Fibroblast of villous mesenchyme (primary cell): ENCODE data around the gene TBC1D22A. TPM values are rescaled to one million over a fixed set of nuclear protein-coding genes. Genes with fewer than 3 reads are reported as not detected.

Experiments
- DNase-seq: peaks from one replicate; pipeline ENCODE4 v3.0.0-alpha.2; 2010; ENCODE audit warnings: low read depth
- H3K4me3 ChIP-seq: 2 replicates; pipeline ENCODE4 v1.5.1; 2011; ENCODE audit warnings: low read depth, mild to moderate bottlenecking, low read length
- CTCF ChIP-seq: IDR thresholded peaks from 2 replicates; pipeline ENCODE4 v1.5.1; 2012; ENCODE audit warnings: low read depth, mild to moderate bottlenecking, low read length; ENCODE audit not compliant: insufficient read depth
- total RNA-seq: library from RNA; depleted of rRNA; stranded (reverse); fragments of >200 nt; gene quantifications from 2 replicates; pipeline ENCODE4 v1.2.3, GENCODE V29; 2012

TBC1D22A gene
- total RNA-seq, 1 donor = 12.5 TPM

GRCh38 chr22:47030143-47030661 is 267.8 kb downstream of the TBC1D22A start:
- no peak for DNase-seq
- no peak for TF ChIP-seq CTCF
- no peak overlapping the region for H3K4me3 ChIP-seq

GRCh38 chr22:47030881-47031627 is 268.6 kb downstream of the TBC1D22A start:
- TF ChIP-seq CTCF = no peak
- H3K4me3 ChIP-seq = no peak overlapping the region
- DNase-seq = no peak

- DNase-seq = no peak
- no peak overlapping the region for H3K4me3 ChIP-seq
- no peak for TF ChIP-seq CTCF
Observed at GRCh38 chr22:47031628-47031915, 269.1 kb downstream of the TBC1D22A start.

- no peak for DNase-seq
- no peak for TF ChIP-seq CTCF
- no peak overlapping the region for H3K4me3 ChIP-seq
Observed at GRCh38 chr22:47032091-47032943, 269.9 kb downstream of the TBC1D22A start.

- H3K4me3 ChIP-seq = no peak overlapping the region
- no peak for TF ChIP-seq CTCF
- DNase-seq = no peak
Observed at GRCh38 chr22:47032956-47033647, 270.7 kb downstream of the TBC1D22A start.

- no peak for DNase-seq
- H3K4me3 ChIP-seq = no peak overlapping the region
- no peak for TF ChIP-seq CTCF
Observed at GRCh38 chr22:47033648-47034000, 271.2 kb downstream of the TBC1D22A start.
